GM12878 (cell line): ENCODE data around the gene RALGPS1. TPM values are rescaled to one million over a fixed set of nuclear protein-coding genes. Genes with fewer than 3 reads are reported as not detected.
A peak's percentile ranks its signal among the peaks of the same experiment; 100 is the strongest.

Experiments
- BMI1 ChIP-seq: fragments of 450-650 bp; IDR thresholded peaks from 2 replicates; pipeline ENCODE4 v1.6.1; 2016; ENCODE audit warnings: mild to moderate bottlenecking, moderate library complexity, borderline replicate concordance
- CHD4 ChIP-seq: fragments of 200-600 bp; sonication (generic); IDR thresholded peaks from 2 replicates; pipeline ENCODE4 v1.6.1; 2016; ENCODE audit warnings: mild to moderate bottlenecking
- EZH2 ChIP-seq: IDR thresholded peaks from 2 replicates; pipeline ENCODE4 v1.6.1; 2012; ENCODE audit warnings: low read depth, mild to moderate bottlenecking, control low read depth, inconsistent platforms, low read length, borderline replicate concordance; ENCODE audit not compliant: control insufficient read depth
- IKZF1 ChIP-seq: fragments of 450-650 bp; conservative IDR thresholded peaks from 2 replicates; pipeline ENCODE4 v1.6.1; 2017; ENCODE audit warnings: antibody characterized with exemption, mild to moderate bottlenecking
- IKZF2 ChIP-seq, 2 experiments: fragments of 450-650 bp; IDR thresholded peaks; 2 replicates each; pipeline ENCODE4 v1.6.1; 2017; ENCODE audit warnings: mild to moderate bottlenecking in 2 of 2, moderate library complexity in 2 of 2
- JUND ChIP-seq: IDR thresholded peaks from 2 replicates; pipeline ENCODE4 v1.6.1; 2012; ENCODE audit warnings: low read depth, mild to moderate bottlenecking, low read length, improper control_type of control experiment, moderate library complexity
- KAT2A ChIP-seq: conservative IDR thresholded peaks from 2 replicates; pipeline ENCODE4 v1.6.1; 2011; ENCODE audit warnings: low read depth, low read length; ENCODE audit not compliant: control insufficient read depth
- MXI1 ChIP-seq: fragments of 150-350 bp; IDR thresholded peaks from 2 replicates; pipeline ENCODE4 v1.6.1; 2011; ENCODE audit warnings: low read depth, mild to moderate bottlenecking, inconsistent platforms, low read length, improper control_type of control experiment
- NBN ChIP-seq: fragments of 450-650 bp; IDR thresholded peaks from 2 replicates; pipeline ENCODE4 v1.6.1; 2016
- NFYA ChIP-seq: IDR thresholded peaks from 2 replicates; pipeline ENCODE4 v1.6.1; 2011; ENCODE audit warnings: low read depth, mild to moderate bottlenecking, low read length, improper control_type of control experiment, borderline replicate concordance
- NR2C1 ChIP-seq: fragments of 450-650 bp; IDR thresholded peaks from 2 replicates; pipeline ENCODE4 v1.6.1; 2017; ENCODE audit warnings: antibody characterized with exemption, mild to moderate bottlenecking, moderate library complexity
- PAX8 ChIP-seq: fragments of 450-650 bp; IDR thresholded peaks from 2 replicates; pipeline ENCODE4 v1.6.1; 2017; ENCODE audit warnings: mild to moderate bottlenecking, moderate library complexity
- RB1 ChIP-seq: fragments of 450-650 bp; formaldehyde crosslinking; IDR thresholded peaks from 2 replicates; pipeline ENCODE4 v1.6.1; 2017; ENCODE audit warnings: mild to moderate bottlenecking, borderline replicate concordance
- SP1 ChIP-seq: IDR thresholded peaks from one replicate; pipeline ENCODE4 v1.6.1; 2011; ENCODE audit warnings: low read depth, low read length
- SUPT20H ChIP-seq: IDR thresholded peaks from 2 replicates; pipeline ENCODE4 v1.6.1; 2011; ENCODE audit warnings: low read depth, mild to moderate bottlenecking, low read length, moderate library complexity, borderline replicate concordance; ENCODE audit not compliant: control insufficient read depth
- ZBED1 ChIP-seq: IDR thresholded peaks from 2 replicates; pipeline ENCODE4 v1.6.1; 2016; ENCODE audit warnings: borderline replicate concordance
- polyA plus RNA-seq, 11 experiments: library from polyadenylated mRNA; depleted of rRNA in 4 of 11; unstranded in 6 of 11; stranded (reverse) in 5 of 11; fragments of >200 nt; fragmentation: Nextera tagmentation in 4 of 11; fragmentation: Illumina TruSeq in 1 of 11; extraction: Ambion mirVana in 4 of 11; extraction: Trizol in 1 of 11; gene quantifications; 1 replicate in 1 of 11; 2 replicates in 10 of 11; pipeline versions ENCODE4 v1.2.1 to v1.2.3, GENCODE V29; 2011 to 2016; ENCODE audit warnings: inconsistent platforms in 2 of 11, missing spikeins in 2 of 11, low read depth in 1 of 11
- total RNA-seq, 4 experiments: library from RNA; depleted of rRNA in 3 of 4; stranded (reverse); fragments of >200 nt in 3 of 4; fragmentation: Illumina TruSeq in 1 of 4; extraction: Trizol in 1 of 4; gene quantifications; 2 replicates each; pipeline versions ENCODE4 v1.2.1 to v1.2.3, GENCODE V29; 2013 to 2021
- TF ChIP-seq, protein P1 (sequence below): fragments of 450-650 bp; IDR thresholded peaks from 2 replicates; pipeline ENCODE4 v1.6.1; 2016; ENCODE audit warnings: mild to moderate bottlenecking, moderate library complexity, borderline replicate concordance
- TF ChIP-seq, protein P2 (sequence below), 3 experiments: IDR thresholded peaks in 2 of 3; conservative IDR thresholded peaks in 1 of 3; 2 replicates each; pipeline ENCODE4 v1.5.1; 2011; ENCODE audit warnings: low read depth in 3 of 3, low read length in 3 of 3, mild to moderate bottlenecking in 3 of 3, control low read depth in 2 of 3, moderate library complexity in 2 of 3, inconsistent platforms in 1 of 3, mixed read lengths in 1 of 3; ENCODE audit not compliant: control insufficient read depth in 2 of 3, insufficient read depth in 1 of 3; ENCODE audit errors: extremely low read depth in 1 of 3
- TF ChIP-seq, protein P3 (sequence below): fragments of 450-650 bp; IDR thresholded peaks from 2 replicates; pipeline ENCODE4 v1.6.1; 2017; ENCODE audit warnings: mild to moderate bottlenecking
- TF ChIP-seq, protein P4 (sequence below): fragments of 450-650 bp; conservative IDR thresholded peaks from 2 replicates; pipeline ENCODE4 v1.6.1; 2017; ENCODE audit warnings: mild to moderate bottlenecking, moderate library complexity

The RALGPS1 gene
- total and polyA plus RNA-seq, 10 of the 15 experiments (the other 5 are each of a cell fraction or from before 2014, with no cell fraction given): 0.13 to 5.6 (median 2.7) TPM

DNA sequence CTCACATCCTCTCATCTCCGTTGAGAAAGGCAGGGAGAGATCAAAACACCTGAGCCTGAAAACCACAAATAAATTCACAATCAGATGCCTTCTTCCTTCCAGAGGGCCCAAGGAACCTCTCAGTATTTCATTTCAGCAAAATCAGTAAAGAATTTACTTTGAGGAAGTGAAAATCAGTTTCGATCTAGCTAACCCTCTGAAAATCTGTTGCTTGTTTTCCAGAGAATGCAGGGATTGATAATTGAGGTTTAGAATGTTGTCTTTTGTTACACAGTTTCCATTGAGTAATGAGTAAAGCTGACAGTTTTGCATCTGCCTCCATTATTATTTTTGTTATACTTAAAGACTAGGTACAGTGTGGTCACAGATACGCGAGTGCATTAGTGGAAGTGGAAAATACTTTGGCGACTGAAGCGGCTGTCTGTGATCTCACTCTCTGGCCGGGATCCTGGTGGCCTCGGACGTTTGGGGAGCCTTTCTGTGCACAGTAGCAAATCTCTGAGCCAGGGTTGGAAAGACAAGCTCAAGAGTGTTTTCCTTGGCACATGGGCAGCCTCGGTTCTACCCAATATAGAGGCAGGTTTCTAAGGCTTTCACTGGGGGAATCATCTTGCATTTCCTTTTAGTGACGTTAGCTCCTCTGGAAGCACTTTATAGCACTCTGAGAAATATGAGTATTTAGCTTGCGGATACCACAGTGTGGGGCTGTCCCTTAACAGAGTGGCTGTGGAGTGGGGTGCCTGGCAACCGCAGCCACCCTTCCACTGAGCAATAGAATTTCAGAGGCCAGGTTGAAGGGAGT, 240.0 kb downstream of the RALGPS1 start (continued):
- TF ChIP-seq CHD4: no peak
- TF ChIP-seq PAX8: no peak
- no peak for TF ChIP-seq NFYA
- peak; percentile 97 for TF ChIP-seq IKZF1
- TF ChIP-seq, protein P1, sequence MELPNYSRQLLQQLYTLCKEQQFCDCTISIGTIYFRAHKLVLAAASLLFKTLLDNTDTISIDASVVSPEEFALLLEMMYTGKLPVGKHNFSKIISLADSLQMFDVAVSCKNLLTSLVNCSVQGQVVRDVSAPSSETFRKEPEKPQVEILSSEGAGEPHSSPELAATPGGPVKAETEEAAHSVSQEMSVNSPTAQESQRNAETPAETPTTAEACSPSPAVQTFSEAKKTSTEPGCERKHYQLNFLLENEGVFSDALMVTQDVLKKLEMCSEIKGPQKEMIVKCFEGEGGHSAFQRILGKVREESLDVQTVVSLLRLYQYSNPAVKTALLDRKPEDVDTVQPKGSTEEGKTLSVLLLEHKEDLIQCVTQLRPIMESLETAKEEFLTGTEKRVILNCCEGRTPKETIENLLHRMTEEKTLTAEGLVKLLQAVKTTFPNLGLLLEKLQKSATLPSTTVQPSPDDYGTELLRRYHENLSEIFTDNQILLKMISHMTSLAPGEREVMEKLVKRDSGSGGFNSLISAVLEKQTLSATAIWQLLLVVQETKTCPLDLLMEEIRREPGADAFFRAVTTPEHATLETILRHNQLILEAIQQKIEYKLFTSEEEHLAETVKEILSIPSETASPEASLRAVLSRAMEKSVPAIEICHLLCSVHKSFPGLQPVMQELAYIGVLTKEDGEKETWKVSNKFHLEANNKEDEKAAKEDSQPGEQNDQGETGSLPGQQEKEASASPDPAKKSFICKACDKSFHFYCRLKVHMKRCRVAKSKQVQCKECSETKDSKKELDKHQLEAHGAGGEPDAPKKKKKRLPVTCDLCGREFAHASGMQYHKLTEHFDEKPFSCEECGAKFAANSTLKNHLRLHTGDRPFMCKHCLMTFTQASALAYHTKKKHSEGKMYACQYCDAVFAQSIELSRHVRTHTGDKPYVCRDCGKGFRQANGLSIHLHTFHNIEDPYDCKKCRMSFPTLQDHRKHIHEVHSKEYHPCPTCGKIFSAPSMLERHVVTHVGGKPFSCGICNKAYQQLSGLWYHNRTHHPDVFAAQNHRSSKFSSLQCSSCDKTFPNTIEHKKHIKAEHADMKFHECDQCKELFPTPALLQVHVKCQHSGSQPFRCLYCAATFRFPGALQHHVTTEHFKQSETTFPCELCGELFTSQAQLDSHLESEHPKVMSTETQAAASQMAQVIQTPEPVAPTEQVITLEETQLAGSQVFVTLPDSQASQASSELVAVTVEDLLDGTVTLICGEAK: no peak
- peak; percentile 99 for TF ChIP-seq IKZF2 (IDR thresholded peaks at IDR 0.05)
- TF ChIP-seq ZBED1: no peak
- TF ChIP-seq, protein P2, sequence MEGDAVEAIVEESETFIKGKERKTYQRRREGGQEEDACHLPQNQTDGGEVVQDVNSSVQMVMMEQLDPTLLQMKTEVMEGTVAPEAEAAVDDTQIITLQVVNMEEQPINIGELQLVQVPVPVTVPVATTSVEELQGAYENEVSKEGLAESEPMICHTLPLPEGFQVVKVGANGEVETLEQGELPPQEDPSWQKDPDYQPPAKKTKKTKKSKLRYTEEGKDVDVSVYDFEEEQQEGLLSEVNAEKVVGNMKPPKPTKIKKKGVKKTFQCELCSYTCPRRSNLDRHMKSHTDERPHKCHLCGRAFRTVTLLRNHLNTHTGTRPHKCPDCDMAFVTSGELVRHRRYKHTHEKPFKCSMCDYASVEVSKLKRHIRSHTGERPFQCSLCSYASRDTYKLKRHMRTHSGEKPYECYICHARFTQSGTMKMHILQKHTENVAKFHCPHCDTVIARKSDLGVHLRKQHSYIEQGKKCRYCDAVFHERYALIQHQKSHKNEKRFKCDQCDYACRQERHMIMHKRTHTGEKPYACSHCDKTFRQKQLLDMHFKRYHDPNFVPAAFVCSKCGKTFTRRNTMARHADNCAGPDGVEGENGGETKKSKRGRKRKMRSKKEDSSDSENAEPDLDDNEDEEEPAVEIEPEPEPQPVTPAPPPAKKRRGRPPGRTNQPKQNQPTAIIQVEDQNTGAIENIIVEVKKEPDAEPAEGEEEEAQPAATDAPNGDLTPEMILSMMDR (IDR thresholded peaks at IDR 0.05 in 2 of 3, conservative IDR thresholded peaks at IDR 0.05 in 1 of 3; ENCODE audit: control insufficient read depth in 2 of 3, extremely low read depth in 1 of 3, insufficient read depth in 1 of 3, low read depth in 3 of 3, low read length in 3 of 3): 0 out of 6 replicates have a peak, but pooled peaks of 1 of the 3 experiments have one; percentile 3
- no peak for TF ChIP-seq JUND
- TF ChIP-seq NR2C1: no peak
- TF ChIP-seq, protein P3, sequence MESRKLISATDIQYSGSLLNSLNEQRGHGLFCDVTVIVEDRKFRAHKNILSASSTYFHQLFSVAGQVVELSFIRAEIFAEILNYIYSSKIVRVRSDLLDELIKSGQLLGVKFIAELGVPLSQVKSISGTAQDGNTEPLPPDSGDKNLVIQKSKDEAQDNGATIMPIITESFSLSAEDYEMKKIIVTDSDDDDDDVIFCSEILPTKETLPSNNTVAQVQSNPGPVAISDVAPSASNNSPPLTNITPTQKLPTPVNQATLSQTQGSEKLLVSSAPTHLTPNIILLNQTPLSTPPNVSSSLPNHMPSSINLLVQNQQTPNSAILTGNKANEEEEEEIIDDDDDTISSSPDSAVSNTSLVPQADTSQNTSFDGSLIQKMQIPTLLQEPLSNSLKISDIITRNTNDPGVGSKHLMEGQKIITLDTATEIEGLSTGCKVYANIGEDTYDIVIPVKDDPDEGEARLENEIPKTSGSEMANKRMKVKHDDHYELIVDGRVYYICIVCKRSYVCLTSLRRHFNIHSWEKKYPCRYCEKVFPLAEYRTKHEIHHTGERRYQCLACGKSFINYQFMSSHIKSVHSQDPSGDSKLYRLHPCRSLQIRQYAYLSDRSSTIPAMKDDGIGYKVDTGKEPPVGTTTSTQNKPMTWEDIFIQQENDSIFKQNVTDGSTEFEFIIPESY: no peak
- TF ChIP-seq RB1: no peak
- no peak for TF ChIP-seq EZH2
- TF ChIP-seq SP1: no peak
- TF ChIP-seq MXI1: peak; percentile 70; the same call in 1 of the 2 replicates
- no peak for TF ChIP-seq KAT2A
- TF ChIP-seq, protein P4, sequence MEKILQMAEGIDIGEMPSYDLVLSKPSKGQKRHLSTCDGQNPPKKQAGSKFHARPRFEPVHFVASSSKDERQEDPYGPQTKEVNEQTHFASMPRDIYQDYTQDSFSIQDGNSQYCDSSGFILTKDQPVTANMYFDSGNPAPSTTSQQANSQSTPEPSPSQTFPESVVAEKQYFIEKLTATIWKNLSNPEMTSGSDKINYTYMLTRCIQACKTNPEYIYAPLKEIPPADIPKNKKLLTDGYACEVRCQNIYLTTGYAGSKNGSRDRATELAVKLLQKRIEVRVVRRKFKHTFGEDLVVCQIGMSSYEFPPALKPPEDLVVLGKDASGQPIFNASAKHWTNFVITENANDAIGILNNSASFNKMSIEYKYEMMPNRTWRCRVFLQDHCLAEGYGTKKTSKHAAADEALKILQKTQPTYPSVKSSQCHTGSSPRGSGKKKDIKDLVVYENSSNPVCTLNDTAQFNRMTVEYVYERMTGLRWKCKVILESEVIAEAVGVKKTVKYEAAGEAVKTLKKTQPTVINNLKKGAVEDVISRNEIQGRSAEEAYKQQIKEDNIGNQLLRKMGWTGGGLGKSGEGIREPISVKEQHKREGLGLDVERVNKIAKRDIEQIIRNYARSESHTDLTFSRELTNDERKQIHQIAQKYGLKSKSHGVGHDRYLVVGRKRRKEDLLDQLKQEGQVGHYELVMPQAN: no peak
- no peak for TF ChIP-seq SUPT20H
- TF ChIP-seq NBN: peak; percentile 58
- TF ChIP-seq BMI1: peak; percentile 73; the same call in 1 of the 2 replicates
